ENCODE results near the gene TMCO6.

TMCO6 gene

DNA sequence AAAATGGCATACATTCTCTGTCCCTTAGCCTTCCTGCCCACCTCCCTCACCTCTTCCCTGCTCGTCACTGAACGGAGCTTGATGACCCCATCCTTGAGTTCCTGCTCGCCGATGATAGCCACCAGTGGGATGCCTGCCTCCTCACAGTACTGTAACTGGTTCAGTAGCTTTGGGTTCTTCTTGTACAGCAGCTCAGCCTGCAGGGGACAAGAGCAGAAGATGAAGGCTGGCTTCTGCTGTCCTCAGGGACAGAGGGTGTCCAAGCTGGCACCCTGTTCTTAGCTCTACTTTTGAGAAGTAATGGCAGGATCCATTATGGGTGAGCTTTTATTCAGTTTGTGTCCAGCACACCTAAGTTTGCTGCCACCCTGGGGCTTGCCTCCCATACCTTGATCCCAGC lies 35.4 kb downstream of the TMCO6 start:
- ChIA-PET POLR2A (interaction anchor here (0.9 to 1.4 kb wide), 4 partner anchors 17 to 36 kb away, joined by 3 to 11 read pairs (median 8); partner anchors contain the start of genes HARS1, HARS2, IK and NDUFA2), CTCF (interaction anchor here (0.6 kb wide), 1 partner anchor 44 kb away, joined by 4 read pairs; no protein-coding TSS in a partner anchor)
- H3K4me3 ChIP-seq (ENCODE audit: low read depth, low read length), result no peak overlapping the region
- peaks cover 20 to 93% of the 10 kb centered on the region in 2 experiments; a peak in 2 of 3 replicates for H3K36me3 ChIP-seq (ENCODE audit: control insufficient read depth in 2 of 2, insufficient read depth in 1 of 2, low read length in 2 of 2)
- no peak for TF ChIP-seq ZNF677 (tag by site-specific recombination; IDR thresholded peaks at IDR 0.05)
- no peak for TF ChIP-seq ZNF529 (tag by site-specific recombination; IDR thresholded peaks at IDR 0.05; ENCODE audit: insufficient replicate concordance)
- TF ChIP-seq, protein P1, sequence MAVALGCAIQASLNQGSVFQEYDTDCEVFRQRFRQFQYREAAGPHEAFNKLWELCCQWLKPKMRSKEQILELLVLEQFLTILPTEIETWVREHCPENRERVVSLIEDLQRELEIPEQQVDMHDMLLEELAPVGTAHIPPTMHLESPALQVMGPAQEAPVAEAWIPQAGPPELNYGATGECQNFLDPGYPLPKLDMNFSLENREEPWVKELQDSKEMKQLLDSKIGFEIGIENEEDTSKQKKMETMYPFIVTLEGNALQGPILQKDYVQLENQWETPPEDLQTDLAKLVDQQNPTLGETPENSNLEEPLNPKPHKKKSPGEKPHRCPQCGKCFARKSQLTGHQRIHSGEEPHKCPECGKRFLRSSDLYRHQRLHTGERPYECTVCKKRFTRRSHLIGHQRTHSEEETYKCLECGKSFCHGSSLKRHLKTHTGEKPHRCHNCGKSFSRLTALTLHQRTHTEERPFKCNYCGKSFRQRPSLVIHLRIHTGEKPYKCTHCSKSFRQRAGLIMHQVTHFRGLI (tag by site-specific recombination; IDR thresholded peaks at IDR 0.05), result no peak
- no peak for TF ChIP-seq ZNF214 (tag by site-specific recombination; IDR thresholded peaks at IDR 0.05; ENCODE audit: borderline replicate concordance)
- no peak for TF ChIP-seq ZNF654 (tag by site-specific recombination; IDR thresholded peaks at IDR 0.05; ENCODE audit: low read depth)
- no peak for TF ChIP-seq ZNF792 (tag by site-specific recombination; IDR thresholded peaks at IDR 0.05)
- TF ChIP-seq ZNF514 (tag by site-specific recombination; IDR thresholded peaks at IDR 0.05), result no peak
- TF ChIP-seq ZEB2 (tag by site-specific recombination; IDR thresholded peaks at IDR 0.05), result no peak
- no peak for TF ChIP-seq ZBTB48 (tag by site-specific recombination; IDR thresholded peaks at IDR 0.05)
- no peak for TF ChIP-seq GLIS2 (tag by site-specific recombination; IDR thresholded peaks at IDR 0.05)
- TF ChIP-seq FEZF1 (tag by site-specific recombination; IDR thresholded peaks at IDR 0.05), result no peak
- TF ChIP-seq, protein P2, sequence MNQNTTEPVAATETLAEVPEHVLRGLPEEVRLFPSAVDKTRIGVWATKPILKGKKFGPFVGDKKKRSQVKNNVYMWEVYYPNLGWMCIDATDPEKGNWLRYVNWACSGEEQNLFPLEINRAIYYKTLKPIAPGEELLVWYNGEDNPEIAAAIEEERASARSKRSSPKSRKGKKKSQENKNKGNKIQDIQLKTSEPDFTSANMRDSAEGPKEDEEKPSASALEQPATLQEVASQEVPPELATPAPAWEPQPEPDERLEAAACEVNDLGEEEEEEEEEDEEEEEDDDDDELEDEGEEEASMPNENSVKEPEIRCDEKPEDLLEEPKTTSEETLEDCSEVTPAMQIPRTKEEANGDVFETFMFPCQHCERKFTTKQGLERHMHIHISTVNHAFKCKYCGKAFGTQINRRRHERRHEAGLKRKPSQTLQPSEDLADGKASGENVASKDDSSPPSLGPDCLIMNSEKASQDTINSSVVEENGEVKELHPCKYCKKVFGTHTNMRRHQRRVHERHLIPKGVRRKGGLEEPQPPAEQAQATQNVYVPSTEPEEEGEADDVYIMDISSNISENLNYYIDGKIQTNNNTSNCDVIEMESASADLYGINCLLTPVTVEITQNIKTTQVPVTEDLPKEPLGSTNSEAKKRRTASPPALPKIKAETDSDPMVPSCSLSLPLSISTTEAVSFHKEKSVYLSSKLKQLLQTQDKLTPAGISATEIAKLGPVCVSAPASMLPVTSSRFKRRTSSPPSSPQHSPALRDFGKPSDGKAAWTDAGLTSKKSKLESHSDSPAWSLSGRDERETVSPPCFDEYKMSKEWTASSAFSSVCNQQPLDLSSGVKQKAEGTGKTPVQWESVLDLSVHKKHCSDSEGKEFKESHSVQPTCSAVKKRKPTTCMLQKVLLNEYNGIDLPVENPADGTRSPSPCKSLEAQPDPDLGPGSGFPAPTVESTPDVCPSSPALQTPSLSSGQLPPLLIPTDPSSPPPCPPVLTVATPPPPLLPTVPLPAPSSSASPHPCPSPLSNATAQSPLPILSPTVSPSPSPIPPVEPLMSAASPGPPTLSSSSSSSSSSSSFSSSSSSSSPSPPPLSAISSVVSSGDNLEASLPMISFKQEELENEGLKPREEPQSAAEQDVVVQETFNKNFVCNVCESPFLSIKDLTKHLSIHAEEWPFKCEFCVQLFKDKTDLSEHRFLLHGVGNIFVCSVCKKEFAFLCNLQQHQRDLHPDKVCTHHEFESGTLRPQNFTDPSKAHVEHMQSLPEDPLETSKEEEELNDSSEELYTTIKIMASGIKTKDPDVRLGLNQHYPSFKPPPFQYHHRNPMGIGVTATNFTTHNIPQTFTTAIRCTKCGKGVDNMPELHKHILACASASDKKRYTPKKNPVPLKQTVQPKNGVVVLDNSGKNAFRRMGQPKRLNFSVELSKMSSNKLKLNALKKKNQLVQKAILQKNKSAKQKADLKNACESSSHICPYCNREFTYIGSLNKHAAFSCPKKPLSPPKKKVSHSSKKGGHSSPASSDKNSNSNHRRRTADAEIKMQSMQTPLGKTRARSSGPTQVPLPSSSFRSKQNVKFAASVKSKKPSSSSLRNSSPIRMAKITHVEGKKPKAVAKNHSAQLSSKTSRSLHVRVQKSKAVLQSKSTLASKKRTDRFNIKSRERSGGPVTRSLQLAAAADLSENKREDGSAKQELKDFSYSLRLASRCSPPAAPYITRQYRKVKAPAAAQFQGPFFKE (tag by site-specific recombination; IDR thresholded peaks at IDR 0.05; ENCODE audit: borderline replicate concordance), result no peak
- TF ChIP-seq ZNF544 (tag by site-specific recombination; IDR thresholded peaks at IDR 0.05), result no peak
- no peak for TF ChIP-seq ZNF324 (tag by site-specific recombination; IDR thresholded peaks at IDR 0.05)
- no peak for TF ChIP-seq ZNF366 (tag by site-specific recombination; conservative IDR thresholded peaks at IDR 0.05)
- no peaks in the 10 kb centered on the region for H3K9me3 ChIP-seq (ENCODE audit: control insufficient read depth, insufficient read depth, low read depth, low read length)
- H3K27ac ChIP-seq (ENCODE audit: extremely low read depth, low read depth, low read length), result no peak overlapping the region
- H3K4me1 ChIP-seq (ENCODE audit: control insufficient read depth, insufficient read depth, low read length), result no peaks in the 10 kb centered on the region

DNA sequence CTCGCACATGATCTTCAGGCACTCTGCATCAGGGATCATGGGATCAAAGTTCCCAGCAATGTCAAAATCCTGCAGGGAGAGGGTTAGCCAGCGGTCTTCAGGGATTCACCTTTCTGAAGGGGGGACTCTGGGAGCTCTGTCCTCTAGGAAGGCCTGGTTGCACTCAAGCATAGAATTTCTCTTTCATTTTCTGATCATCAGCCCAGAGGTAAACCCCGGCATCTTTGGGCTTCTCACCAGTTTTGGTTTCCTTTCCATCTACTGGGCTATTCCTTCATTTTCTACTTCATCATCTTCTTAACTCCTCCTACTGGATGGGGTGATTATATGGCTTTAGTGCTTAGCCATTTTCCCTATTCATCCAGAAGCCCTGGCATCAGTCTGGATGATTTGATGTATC lies 38.7 kb downstream of the TMCO6 start:
- CTCF ChIA-PET, result no interaction called here
- Histone ChIP-seq H3K4me3 (ENCODE audit: low read depth, low read length) (no peak overlapping the region), H3K27ac (ENCODE audit: extremely low read depth, low read depth, low read length) (no peak overlapping the region), H3K36me3 (ENCODE audit: control insufficient read depth in 2 of 2, insufficient read depth in 1 of 2, low read length in 2 of 2) (peaks cover 35 to 91% of the 10 kb centered on the region in 2 experiments; a peak in 2 of 3 replicates), H3K9me3 (ENCODE audit: control insufficient read depth, insufficient read depth, low read depth, low read length) (no peaks in the 10 kb centered on the region), H3K4me1 (ENCODE audit: control insufficient read depth, insufficient read depth, low read length) (no peaks in the 10 kb centered on the region)
- POLR2A ChIA-PET, result interaction anchor here (3.5 kb wide), 1 partner anchor 13 kb away, joined by 19 read pairs; the partner anchor contains the start of genes HARS1 and HARS2
- TF ChIP-seq, protein P3, sequence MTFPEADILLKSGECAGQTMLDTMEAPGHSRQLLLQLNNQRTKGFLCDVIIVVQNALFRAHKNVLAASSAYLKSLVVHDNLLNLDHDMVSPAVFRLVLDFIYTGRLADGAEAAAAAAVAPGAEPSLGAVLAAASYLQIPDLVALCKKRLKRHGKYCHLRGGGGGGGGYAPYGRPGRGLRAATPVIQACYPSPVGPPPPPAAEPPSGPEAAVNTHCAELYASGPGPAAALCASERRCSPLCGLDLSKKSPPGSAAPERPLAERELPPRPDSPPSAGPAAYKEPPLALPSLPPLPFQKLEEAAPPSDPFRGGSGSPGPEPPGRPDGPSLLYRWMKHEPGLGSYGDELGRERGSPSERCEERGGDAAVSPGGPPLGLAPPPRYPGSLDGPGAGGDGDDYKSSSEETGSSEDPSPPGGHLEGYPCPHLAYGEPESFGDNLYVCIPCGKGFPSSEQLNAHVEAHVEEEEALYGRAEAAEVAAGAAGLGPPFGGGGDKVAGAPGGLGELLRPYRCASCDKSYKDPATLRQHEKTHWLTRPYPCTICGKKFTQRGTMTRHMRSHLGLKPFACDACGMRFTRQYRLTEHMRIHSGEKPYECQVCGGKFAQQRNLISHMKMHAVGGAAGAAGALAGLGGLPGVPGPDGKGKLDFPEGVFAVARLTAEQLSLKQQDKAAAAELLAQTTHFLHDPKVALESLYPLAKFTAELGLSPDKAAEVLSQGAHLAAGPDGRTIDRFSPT (tag by site-specific recombination; IDR thresholded peaks at IDR 0.05), result no peak
- TF ChIP-seq ZXDB (tag by site-specific recombination; IDR thresholded peaks at IDR 0.05), result no peak
- TF ChIP-seq ZNF155 (tag by site-specific recombination; IDR thresholded peaks at IDR 0.05), result no peak
- TF ChIP-seq, protein P4, sequence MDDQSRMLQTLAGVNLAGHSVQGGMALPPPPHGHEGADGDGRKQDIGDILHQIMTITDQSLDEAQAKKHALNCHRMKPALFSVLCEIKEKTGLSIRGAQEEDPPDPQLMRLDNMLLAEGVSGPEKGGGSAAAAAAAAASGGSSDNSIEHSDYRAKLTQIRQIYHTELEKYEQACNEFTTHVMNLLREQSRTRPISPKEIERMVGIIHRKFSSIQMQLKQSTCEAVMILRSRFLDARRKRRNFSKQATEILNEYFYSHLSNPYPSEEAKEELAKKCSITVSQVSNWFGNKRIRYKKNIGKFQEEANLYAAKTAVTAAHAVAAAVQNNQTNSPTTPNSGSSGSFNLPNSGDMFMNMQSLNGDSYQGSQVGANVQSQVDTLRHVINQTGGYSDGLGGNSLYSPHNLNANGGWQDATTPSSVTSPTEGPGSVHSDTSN (CRISPR knock-in tag; IDR thresholded peaks at IDR 0.05), result no peak
- TF ChIP-seq, protein P5, sequence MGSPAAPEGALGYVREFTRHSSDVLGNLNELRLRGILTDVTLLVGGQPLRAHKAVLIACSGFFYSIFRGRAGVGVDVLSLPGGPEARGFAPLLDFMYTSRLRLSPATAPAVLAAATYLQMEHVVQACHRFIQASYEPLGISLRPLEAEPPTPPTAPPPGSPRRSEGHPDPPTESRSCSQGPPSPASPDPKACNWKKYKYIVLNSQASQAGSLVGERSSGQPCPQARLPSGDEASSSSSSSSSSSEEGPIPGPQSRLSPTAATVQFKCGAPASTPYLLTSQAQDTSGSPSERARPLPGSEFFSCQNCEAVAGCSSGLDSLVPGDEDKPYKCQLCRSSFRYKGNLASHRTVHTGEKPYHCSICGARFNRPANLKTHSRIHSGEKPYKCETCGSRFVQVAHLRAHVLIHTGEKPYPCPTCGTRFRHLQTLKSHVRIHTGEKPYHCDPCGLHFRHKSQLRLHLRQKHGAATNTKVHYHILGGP (tag by site-specific recombination; IDR thresholded peaks at IDR 0.05), result no peak
- no peak for TF ChIP-seq OSR2 (tag by site-specific recombination; IDR thresholded peaks at IDR 0.05)
- no peak for TF ChIP-seq ZNF174 (tag by site-specific recombination; IDR thresholded peaks at IDR 0.05)

All from HEK293 (cell line).